SIG-M5 treated with dmso at 0.1 percent for 504 hours (cell line): ENCODE data around the gene LSM12.
"Not testable (repeated sequence)": the region's sequence is repeated elsewhere in the genome, so short reads cannot be mapped to it uniquely, and the experiment has no call there.

Experiments
- DNase-seq: peaks from one replicate; lab custom pipeline; 2025; ENCODE audit not compliant: unreplicated experiment; lab: John Stamatoyannopoulos, UW

Gene LSM12

DNA sequence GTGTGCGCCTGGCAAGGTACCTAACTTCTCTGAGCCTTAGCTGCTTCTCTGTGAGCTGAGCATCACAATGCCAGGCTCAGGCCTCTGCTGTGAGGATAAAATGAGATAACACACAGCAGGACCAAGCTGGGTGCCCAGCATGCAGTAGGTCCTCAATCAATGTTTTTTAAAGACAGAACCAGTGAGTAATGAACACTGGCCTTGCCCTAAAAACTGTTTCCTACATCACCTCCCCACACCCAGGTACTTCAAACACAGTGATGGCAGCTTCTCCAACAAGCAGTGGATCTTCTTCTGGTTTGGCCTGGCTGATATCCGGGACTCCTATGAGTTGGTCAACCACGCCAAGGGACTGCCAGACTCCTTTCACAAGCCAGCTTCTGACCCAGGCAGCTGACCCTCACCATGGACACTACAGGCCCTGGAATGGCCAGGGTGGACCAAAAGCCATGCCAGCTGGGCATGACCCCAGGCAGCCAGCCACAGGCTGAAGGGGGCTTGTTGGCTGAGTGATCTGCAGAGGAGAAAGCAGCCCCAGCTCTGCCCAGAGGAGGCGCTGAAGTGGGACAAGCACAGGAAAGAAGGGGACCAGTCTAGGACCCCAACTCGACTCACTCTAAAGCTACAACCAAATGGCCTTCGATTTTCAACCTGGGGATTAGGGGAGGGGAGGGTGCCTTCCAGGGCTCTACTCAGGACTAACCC is 58.1 kb downstream of the LSM12 start:
- DNase-seq, result no peak

DNA sequence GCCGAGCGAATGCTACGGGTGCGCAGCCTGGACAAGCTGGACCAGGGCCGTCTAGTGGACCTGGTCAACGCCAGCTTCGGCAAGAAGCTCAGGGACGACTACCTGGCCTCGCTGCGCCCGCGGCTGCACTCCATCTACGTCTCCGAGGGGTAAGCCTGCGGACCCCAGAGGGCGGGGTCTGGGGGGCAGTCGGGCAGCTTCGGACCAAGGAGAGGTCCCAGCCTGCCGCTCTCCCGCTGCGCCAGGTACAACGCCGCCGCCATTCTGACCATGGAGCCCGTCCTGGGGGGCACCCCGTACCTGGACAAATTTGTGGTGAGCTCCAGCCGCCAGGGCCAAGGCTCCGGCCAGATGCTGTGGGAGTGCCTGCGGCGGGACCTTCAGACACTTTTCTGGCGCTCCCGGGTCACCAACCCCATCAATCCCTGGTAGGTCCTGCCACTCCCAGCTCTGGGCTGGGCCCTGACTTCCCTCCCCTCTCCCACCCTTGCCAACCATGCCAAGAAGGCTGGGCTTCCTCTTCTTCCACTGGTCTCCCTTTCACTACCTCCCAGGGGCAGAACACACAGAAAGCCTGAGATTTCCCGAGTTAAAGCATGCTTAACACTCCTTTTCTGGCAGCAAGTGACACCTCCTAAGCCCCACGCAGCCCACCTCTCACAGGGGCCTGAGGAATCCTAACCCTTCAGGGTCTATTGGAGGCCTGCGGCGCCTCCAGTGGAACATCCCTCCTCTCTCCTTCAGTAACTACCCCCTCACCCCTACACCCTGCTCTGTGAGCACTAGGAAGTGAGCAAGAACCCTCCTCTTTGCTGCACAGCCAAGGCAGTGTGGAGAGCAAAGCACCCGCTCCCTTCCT is 58.9 kb downstream of the LSM12 start:
- no peak for DNase-seq

DNA sequence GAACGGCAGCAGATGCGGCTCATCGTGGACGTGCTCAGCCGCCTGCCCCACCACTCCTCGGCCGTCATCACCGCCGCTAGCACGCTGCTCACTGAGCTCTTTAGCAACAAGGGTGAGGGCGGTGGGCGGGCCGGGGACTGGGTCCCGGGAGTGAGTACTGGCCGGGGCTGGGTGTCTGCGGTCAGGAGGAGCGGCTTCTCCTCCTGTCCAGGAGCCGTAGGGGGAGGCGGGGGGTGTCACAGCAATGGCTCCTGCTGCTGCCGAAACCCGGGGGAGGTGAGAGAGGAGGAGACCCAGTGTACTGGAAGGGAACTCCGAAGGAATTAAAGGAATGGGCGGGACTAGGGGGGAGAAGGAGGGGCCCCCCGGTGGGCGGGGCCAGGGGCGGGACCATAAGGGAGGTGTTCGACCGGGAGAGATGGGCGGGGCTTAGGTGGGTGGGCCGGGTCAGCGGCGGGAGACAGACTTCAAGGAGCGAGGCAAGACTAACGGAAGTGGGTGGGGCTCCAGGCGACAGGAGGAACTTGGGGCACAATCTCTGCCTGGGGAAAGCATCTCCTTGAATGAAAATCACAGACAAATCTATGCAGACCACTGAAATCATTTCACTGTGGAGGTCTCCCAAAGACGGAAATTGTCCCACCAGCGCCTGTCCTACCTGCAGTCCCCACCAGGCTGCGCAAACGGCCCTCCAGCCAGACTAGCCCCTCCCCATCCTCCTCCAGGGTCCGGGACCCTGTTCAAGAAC is 59.7 kb downstream of the LSM12 start:
- peak; percentile 96 for DNase-seq

DNA sequence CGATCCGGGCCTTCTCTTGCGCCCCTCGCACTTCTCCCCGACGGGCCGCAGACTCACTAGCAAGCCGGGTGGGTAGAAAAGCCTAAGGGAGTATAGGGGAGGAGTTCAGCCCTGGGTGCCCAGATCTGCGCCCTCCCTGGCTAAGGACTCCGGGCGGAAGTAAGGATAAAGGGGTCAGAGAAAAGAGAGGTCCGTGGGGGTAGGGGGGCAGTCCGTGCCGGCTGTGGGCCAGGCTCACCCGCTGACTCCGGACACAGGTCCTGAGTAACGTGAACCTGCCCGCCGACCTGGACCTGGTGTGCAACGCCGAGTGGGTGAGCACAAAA is 60.2 kb downstream of the LSM12 start:
- no peak for DNase-seq

DNA sequence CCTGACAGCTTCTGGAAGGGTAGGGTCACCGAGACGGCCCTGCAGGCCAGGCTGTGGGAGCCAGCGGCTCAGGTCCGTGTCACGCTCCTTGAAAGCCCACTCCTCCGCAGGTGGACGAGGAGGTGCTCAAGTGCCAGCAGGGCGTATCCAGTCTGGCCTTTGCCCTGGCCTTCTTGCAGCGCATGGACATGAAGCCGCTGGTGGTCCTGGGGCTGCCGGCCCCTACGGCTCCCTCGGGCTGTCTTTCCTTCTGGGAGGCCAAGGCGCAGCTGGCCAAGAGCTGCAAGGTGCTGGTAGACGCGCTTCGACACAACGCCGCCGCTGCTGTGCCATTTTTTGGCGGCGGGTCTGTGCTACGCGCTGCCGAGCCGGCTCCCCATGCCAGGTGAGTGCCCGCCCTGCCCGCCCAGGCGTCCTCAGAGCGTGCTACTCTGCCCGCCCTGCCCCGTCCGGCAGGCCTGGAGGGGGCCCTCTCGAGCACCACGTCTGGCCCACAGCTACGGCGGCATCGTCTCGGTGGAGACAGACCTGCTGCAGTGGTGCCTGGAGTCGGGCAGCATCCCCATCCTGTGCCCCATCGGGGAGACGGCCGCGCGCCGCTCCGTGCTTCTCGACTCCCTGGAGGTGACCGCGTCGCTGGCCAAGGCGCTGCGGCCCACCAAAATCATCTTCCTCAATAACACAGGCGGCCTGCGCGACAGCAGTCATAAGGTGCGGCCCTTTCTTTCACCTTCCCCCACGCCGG is 60.8 kb downstream of the LSM12 start:
- no peak for DNase-seq

DNA sequence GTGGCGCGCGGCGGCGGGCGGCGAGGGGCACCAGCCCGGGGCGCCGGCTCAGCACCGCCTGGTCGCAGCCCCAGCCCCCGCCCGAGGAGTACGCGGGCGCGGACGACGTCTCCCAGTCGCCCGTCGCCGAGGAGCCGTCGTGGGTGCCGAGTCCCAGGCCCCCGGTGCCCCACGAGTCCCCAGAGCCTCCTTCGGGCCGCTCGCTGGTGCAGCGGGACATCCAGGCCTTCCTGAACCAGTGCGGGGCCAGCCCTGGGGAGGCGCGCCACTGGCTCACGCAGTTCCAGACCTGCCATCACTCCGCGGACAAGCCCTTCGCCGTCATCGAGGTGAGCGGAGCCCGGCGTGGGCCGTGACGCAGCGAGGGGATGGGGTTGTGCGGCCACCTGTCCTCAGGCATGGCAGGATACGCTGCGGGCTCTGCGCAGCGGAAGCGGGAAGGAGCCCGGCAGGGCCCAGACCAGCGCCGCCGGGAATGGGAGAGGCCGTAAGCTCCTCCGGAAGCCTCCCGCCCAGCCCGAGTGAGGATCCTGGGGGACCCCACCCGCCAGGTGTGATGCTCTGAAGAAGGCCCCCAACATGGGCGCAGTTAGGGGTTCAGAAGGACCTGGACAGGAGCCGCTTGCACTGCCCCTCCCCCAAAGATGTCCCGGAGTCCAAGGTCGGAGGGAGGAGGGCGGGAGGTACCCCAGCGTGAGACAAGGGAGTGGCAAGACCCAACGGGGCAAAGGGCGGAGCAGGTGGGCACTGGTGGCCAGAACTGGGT is 61.5 kb downstream of the LSM12 start:
- no peak for DNase-seq

DNA sequence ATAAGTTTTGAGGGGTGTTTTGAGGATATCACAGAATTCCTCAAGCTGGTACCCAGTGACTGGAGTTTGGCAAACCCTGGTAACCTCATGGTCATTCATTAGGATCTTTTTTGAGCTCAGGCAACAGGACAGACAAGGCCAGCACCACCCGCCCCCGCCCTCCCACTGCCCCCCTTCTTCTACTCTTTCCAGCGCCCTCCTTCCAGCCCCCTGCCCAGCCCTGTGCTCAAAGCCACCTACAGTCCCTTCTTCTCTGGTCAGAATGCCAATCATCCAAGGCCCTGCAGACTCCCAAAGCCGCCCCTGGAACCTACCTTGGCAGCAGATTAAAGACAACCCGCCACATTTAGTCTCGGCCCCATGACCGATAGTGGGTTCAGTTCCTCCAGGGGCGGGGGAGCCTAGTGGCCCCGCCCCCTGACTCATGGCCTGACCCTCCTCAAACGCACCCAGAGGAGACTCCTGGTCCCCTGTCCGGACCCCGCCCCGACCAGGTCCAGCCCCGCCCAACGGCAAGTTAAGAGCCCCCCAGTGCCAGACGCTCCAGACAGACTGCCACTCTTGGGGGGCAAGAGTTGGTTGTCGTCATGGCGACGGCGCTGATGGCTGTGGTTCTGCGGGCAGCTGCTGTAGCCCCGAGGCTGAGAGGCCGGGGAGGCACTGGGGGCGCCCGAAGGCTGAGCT is 62.3 kb downstream of the LSM12 start, which contains the start of gene NAGS:
Gene NAGS, plus strand, starts transcription at position 546 of the 684 bp plus-strand sequence. Its CDS starts 42 bp downstream, at position 588.
- DNase-seq, result no peak

DNA sequence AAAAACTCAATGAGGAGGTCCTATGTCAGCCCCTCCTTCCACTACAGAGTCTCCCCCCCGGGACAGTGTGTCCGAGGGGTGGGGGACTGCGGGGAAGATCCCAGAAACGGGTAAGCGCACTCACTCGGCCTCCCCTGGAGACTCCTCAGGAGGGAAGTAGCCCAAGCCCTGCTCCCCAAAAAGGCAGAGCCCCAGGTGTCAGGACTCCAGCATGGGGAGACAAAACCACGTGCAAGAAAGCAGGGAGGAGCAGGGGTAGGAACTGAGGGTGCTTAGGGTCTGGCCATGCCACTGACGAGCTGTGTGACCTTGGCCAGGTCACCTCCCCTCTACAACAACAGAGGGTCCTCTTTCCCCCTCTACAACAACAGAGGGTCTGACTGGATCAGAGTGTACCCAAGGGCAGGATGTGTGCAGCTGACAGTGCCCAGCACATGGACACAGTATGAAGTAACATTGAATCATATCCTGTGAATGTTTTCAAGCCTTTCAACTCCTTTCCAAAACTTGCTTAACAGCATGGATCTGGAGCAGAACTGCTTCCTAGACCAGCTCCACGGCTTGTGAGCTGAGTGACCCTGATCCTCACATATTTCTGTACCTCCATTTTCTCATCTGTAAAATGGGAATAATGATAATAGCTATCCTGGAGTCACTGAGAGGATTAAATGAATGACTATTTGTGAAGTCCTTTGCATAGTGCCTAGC is 64.2 kb downstream of the LSM12 start:
- no peak for DNase-seq

DNA sequence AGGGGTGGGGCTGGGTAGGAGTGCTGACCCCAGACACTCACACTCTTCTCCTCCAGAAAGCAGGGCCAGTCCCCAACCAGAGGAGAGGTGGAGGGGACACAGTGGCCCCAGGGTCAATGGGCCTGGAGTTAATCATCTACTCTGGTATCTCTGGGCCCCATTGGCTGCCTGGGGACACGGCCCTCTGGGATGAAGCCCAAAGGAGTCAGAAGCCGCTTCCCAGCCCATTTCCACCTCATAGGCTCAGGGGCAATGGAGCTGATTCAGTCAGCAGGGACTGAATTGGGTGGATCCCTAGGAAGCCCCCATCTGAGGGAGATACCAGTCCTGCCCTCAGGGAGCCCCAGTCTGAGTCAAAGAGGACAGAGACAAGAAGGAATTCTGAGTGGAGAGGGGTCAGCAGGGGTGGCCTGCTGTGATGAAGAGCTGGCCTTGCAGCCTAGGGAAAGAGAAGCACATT is 65.0 kb downstream of the LSM12 start:
- no peak for DNase-seq

DNA sequence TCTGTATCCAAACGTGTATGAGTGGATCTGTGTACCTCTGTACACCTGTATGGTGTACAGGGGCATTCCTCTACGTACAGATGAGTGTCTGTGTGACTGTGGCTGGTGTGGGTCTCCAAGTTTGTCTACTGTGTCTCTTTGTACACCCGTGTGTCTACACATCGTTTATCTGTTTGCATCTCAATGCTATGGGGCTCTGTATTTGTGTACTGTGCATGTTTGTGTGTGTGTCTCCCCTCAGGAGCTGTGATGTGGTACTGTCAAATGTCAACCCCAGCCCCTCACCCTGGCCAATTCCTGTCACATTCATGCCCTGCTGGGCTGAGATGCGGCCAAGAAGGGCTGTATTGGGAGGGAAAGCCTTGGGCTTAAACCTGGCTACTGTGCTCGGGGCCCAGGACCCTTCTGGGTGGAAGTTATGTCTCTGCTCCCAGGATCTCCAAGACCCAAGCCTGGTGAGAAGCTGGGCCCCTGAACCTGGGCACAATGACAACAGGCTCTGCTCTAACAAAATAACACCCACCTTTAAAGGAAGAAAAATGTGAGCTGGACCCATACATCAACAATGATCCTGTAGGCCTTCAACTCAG is 65.5 kb downstream of the LSM12 start:
- no peak for DNase-seq

DNA sequence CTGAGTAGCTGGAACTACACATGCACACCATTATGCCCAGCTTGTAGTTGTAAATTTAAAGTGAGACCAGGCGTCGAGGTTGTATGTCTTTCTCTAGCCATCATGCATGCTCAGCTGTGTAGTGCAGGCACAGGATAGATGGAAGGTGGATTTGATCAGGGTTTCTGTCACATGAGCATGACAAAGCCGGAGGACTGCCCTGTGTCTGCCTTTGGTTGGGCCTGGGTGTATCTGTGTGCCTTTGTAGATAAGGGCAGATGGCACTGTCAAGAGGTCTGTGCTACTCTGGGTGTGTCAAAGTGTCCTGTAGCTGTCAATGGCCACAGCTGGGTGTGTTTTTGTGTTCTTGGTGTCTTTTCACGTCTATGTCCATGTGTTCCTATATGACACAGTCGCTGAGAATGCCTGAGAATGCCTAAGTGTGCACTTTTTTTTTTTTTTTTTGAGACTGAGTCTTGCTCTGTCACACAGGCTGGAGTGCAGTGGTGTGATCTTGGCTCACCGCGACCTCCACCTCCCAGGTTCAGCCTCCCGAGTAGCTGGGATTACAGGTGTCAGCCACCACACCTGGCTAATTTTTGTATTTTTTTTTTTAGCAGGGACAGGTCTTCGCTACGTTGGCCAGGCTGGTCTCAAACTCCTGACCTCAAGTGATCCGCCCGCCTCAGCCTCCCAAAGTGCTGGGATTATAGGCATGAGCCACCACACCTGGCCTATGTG is 66.2 kb downstream of the LSM12 start:
- DNase-seq, result no peak

DNA sequence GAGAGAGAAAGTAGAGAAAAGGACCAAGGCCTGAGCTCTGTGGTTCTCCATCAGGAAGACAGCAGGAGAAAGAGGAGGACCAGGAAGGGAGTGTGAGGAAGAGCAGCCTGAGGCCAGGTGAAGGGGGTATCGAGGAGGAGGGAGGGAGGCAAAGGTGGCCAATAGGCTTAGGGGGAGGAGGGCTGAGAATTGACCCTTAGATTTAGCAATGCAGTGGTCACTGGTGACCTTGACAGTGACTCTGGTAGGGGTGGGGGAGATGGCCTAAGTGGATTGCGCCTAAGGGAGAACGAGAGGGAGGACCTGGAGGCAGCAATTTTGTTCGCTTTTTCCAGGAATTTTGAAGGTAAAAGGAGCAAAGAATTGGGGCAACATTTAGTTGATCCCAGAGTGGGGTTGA is 67.4 kb downstream of the LSM12 start:
- no peak for DNase-seq

DNA sequence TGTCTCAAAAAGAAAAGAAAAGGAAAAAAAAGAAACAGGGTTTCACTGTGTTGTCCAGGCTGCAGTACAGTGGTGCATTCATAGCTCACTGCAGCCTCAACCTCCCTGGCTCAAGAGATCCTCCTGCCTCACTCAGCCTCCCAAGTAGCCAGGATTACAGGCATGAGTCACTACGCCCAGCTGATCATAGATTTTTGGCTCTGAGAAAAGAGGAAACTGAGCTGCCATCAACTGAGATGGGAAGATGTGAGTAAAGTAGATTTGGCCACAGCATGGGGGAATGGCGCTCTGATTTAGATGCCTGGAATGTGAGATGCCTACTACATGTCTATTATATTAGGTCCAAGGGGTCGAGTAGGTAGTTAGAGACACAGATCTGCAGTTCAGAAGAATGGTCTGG is 67.9 kb downstream of the LSM12 start:
- DNase-seq, result peak; percentile 72

DNA sequence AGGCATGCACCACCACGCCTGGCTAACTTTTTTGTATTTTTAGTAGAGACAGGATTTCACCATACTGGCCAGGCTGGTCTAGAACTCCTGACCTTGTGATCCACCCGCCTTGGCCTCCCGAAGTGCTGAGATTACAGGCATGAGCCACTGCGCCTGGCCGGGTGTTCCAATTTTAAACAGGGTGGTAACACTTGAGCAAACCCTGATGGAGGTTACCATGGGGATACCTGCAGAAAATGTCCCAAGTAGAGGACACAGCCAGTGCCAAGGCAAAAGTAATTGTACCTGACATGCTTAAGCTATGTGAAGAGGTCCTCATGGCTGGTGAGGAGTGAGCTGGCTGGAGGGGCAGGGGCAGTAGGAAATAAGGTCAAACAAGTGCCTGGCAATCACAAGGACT is 69.3 kb downstream of the LSM12 start:
- DNase-seq, result not testable (repeated sequence)

DNA sequence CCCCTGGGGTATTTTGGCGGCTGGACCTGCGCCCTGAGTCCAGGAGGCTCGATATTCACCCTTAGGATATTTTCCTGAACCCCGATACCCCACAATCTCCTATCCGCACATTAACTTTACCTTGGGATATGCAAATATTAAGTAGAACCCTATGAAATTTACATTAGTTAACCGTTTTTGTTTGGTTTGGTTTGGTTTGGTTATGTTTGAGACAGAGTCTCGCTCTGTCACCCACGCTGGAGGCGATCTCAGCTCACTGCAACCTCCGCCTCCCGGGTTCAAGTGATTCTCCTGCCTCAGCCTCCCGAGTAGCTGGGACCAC is 71.4 kb downstream of the LSM12 start:
- DNase-seq, result no peak

DNA sequence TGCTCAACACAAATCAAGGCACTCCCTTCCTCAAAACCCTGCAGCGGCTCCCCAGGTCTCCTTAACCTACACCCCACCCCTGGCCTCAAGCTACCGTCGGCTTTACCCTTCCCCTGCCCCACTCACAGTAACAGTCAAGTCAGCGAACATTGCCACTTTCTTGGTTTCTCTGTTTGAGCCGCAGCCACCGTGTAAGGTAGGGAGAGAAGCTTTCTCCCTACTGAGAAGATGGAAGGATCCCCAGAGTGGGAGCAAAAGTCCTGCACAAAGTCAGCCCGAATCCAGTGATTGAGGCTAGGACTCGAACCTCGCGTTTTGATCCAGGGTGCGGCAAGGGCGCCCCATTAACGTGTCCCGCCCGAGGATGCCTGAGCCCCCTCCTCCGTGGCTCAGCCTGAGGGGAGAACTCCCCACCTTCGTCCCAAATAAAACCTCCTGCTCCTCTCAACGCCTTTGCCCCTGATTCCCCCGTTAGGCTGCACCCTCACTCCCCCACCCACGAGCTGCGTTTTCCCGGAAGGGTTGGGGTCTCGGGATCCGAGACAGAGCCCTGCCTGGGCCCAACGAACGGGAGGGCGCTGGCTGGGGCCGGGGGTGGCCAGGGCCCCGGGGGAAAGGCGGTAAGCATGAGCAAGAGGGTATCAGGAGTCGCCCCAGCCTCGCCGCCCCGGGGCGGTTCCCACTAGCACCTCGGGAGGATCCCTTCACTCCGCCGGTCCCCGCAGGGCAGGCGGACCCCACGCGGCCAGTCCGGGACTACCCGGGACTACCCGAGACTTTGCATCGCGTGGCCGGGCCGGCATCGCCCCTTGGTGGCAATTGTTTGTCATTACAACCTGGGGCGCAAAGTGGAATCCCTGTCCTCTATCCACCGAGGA is 72.0 kb downstream of the LSM12 start:
- DNase-seq, result peak; percentile 32

DNA sequence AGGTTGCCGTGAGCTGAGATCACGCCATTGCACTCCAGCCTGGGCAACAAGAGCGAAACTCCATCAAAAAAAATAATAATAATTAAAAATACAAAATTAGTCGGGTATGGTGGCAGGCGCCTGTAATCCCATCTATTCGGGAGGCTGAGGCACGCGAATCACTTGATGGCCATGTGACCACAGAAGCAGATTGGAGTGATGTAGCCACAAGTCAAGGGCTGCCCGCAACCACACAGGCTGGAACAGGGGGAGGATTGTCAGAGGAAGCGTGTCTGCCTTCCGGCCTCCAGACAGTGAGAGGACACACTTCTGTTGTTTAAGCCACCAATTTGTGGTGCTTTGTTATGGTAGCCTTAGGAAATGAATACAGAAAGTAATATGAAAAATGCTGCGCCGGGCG is 73.8 kb downstream of the LSM12 start:
- no peak for DNase-seq
